GM21381 (cell line): ENCODE results near the gene ALPP.
"Not testable (repeated sequence)": the region's sequence is repeated elsewhere in the genome, so short reads cannot be mapped to it uniquely, and the experiment has no call there.

Experiments
- ATAC-seq: cut with Tn5 transposase; IDR thresholded peaks from one replicate; pipeline ENCODE4 v1.9.1; 2021; ENCODE audit warnings: mild to moderate bottlenecking, moderate library complexity; ENCODE audit not compliant: unreplicated experiment

The ALPP gene

GRCh38 chr2:232400256-232401015, 21.9 kb downstream of the ALPP start:
- ATAC-seq = no peak

DNA sequence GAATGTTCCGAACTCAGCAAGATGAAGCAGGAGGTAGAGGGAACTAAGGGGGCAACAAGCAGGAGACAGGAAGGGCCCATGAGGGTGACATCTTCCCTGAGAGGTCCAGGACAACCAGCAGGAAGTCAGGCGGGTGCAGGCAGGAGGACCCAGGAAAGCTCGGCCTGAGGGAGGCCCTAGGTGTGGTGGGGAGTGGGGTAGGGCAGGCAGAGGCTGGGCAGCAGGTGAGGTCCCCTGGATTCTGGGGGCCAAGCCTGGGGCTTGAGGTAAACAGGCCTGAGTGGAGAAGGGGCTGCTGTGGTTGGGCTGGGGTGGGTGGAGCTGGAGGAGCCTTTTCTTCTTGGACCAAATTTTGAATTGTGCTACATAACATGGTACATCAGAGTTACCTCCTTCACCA, 24.0 kb downstream of the ALPP start:
- ATAC-seq = no peak

GRCh38 chr2:232405943-232406510, 27.5 kb downstream of the ALPP start:
- ATAC-seq = no peak

DNA sequence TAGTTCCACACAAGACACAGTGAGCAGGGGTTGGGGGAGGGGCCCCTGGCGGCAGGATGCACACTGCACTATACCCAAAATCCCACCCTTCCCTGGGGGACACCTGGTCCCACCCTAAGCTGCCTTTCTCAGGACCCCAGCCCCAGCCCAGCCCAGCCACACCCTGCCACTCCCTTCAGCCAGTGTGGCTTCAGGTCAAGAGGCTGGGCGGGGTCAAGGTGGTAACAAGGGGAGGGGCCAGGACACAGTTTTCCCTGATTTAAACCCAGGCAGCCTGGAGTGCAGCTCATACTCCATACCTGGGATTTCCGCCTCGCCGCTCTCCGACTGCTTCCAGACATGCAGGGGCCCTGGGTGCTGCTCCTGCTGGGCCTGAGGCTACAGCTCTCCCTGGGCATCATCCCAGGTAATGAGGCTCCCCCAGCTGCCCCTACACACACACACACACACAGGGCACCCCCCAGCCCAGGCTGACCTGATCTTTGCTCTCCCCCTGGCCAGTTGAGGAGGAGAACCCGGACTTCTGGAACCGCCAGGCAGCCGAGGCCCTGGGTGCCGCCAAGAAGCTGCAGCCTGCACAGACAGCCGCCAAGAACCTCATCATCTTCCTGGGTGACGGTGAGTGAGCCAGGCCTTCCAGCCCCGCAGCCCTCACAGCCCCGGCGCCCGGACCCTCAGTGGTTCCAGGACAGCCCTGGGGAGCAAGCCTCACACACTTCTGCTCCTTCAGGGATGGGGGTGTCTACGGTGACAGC, 28.2 kb downstream of the ALPP start, which contains the start of gene ALPG:
Gene ALPG (plus strand): TSS at position 289 of the 755 bp plus-strand sequence. CDS start 51 bp downstream, at position 340.
- ATAC-seq = no peak

DNA sequence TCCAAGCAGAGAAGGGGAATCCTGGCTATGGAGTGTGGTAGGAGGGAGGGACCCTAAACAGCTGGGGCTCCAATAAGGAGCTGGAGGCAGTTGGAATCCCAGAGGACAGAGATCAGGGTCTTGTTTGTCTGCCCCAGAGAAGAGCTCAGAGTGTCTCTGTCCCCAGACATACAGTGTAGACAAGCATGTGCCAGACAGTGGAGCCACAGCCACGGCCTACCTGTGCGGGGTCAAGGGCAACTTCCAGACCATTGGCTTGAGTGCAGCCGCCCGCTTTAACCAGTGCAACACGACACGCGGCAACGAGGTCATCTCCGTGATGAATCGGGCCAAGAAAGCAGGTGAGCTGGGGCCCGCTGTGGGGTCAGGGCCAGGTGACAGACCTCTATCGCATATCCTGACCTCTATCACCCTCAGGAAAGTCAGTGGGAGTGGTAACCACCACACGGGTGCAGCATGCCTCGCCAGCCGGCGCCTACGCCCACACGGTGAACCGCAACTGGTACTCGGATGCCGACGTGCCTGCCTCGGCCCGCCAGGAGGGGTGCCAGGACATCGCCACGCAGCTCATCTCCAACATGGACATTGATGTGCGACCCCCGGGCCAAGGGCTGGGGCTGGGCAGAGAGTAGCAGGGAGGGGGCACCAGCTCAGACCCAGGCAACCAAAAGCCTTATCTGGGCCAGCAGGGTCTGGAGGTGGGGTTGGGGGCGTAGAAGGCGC, 29.0 kb downstream of the ALPP start:
- not testable (repeated sequence) for ATAC-seq

- not testable (repeated sequence) for ATAC-seq
These were observed 29.7 kb downstream of the ALPP start for GRCh38 chr2:232408269-232408668.

DNA sequence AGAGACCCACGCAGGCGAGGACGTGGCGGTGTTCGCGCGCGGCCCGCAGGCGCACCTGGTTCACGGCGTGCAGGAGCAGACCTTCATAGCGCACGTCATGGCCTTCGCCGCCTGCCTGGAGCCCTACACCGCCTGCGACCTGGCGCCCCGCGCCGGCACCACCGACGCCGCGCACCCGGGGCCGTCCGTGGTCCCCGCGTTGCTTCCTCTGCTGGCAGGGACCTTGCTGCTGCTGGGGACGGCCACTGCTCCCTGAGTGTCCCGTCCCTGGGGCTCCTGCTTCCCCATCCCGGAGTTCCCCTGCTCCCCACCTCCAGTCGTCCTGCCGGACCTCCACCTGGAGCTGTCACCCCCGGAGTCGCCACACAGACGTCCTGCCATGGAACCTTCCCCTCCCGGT, 31.1 kb downstream of the ALPP start:
- not testable (repeated sequence) for ATAC-seq

GRCh38 chr2:232410238-232410900, 31.8 kb downstream of the ALPP start:
- ATAC-seq = no peak

DNA sequence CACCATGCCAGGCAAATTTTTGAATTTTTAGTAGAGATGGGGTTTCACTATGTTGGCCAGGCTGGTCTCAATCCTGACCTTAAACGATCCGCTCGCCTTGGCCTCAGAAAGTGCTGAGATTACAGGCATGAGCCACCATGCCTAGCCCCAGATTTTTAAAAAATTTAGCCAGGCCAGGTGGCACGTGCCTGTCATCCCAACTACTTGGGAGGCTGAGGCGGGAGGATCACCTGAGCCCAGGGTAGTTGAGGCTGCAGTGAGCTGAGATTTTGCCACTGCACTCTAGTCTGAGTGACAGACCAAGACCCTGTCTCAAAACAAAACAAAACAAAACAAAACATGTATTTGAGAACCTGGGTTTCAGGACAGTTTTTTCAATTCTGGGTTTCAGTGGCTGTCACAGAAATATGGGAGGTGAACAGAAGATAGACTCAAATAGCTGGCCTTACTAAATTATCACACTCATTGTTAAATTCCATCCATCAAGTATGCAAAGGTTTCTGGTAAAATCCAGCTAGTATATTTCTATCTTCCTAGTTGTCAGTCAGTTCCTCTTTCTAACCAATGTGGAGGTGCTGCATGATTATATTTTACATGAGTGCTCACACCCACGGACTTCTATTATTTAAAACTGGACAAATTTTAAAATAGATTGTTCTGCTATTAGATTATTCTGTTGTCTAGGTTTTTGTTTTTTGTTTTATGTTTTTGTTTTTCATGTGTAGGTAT, 33.5 kb downstream of the ALPP start:
- ATAC-seq = no peak

DNA sequence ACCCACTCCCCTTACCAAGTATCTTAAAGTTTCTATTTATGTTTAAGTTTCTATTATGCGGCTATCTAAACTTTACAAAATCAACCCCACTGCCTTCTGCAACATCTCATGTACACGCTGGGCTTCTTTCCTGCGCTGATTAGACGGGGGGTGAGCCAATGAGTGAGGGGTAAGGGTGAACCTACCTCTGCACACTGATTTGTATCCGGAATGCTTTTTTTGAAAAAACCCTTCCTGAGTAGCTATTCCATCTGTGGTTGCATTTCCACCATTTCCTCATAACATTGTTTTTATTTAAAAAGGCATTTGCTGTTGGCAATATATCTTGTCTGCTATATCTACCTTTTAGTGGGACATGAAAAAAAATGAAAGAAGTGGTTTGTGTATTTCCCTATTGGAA, 34.4 kb downstream of the ALPP start:
- ATAC-seq = no peak

GRCh38 chr2:232415138-232415690, 36.7 kb downstream of the ALPP start:
- ATAC-seq = no peak

- no peak for ATAC-seq
These were observed 37.4 kb downstream of the ALPP start for GRCh38 chr2:232415736-232416520.

- no peak for ATAC-seq
These were observed 38.2 kb downstream of the ALPP start for GRCh38 chr2:232416521-232417470.

DNA sequence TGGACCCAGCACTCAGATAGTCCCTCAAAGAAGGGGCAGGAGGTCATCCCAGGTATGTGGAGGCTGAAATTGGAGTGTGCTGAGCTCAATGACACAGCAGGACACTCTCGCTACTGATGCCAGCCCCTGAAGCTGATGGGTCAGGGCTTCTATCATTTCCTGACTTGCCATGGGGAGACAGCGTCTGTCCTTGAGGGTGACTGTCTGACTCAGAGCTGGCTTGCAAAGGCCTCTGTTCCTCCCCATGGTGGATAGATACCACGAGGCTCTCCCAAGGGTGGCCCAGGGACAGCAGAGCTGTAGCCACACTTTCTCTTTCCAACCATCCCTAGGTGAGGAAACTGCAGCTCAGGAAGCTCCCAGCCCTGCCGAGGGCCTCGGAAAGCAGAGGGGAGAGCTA, 38.9 kb downstream of the ALPP start:
- no peak for ATAC-seq

GRCh38 chr2:232418056-232418455, 39.5 kb downstream of the ALPP start:
- no peak for ATAC-seq

GRCh38 chr2:232418466-232419244, 40.1 kb downstream of the ALPP start:
- ATAC-seq = no peak
